Daoy (cell line): Measurements from ENCODE around the gene GALNT18. TPM values are rescaled to one million over a fixed set of nuclear protein-coding genes. Genes with fewer than 3 reads are reported as not detected.
A peak's percentile ranks its signal among the peaks of the same experiment; 100 is the strongest.

Source experiments
- DNase-seq: peaks from one replicate; pipeline ENCODE4 v3.0.0-alpha.2; 2015; ENCODE audit warnings: low read depth
- total RNA-seq: library from RNA; depleted of rRNA; stranded (reverse); fragments of >200 nt; shearing (Covaris generic); gene quantifications from 2 replicates; pipeline ENCODE4 v1.2.3, GENCODE V29; 2014

The GALNT18 gene
- total RNA-seq, 1 experiment from 2014 or later = 5.9 TPM

- DNase-seq = no peak
These were observed 211.9 kb downstream of the GALNT18 start for GRCh38 chr11:11409901-11410300.

GRCh38 chr11:11409224-11409623 lies 212.6 kb downstream of the GALNT18 start:
- no peak for DNase-seq

- DNase-seq = no peak
These were observed 213.2 kb downstream of the GALNT18 start for GRCh38 chr11:11408436-11409221.

GRCh38 chr11:11407763-11408084 lies 214.1 kb downstream of the GALNT18 start:
- DNase-seq = no peak

- no peak for DNase-seq
These were observed 214.6 kb downstream of the GALNT18 start for GRCh38 chr11:11407065-11407762.

- DNase-seq = no peak
These were observed 215.2 kb downstream of the GALNT18 start for GRCh38 chr11:11406652-11407051.

GRCh38 chr11:11403763-11404725 lies 217.8 kb downstream of the GALNT18 start:
- DNase-seq = no peak

- DNase-seq = no peak
These were observed 219.8 kb downstream of the GALNT18 start for GRCh38 chr11:11401960-11402535.

- peak; percentile 29 for DNase-seq
These were observed 221.1 kb downstream of the GALNT18 start for GRCh38 chr11:11400635-11401232.

GRCh38 chr11:11400121-11400520 lies 221.7 kb downstream of the GALNT18 start:
- no peak for DNase-seq

GRCh38 chr11:11397781-11398180 lies 224.0 kb downstream of the GALNT18 start:
- DNase-seq = no peak

GRCh38 chr11:11397036-11397415 lies 224.8 kb downstream of the GALNT18 start:
- DNase-seq = no peak

GRCh38 chr11:11396301-11397035 lies 225.3 kb downstream of the GALNT18 start:
- peak; percentile 82 for DNase-seq

GRCh38 chr11:11395126-11395525 lies 226.7 kb downstream of the GALNT18 start:
- DNase-seq = no peak

- no peak for DNase-seq
These were observed 227.6 kb downstream of the GALNT18 start for GRCh38 chr11:11394241-11394640.

- peak; percentile 84 for DNase-seq
These were observed 229.9 kb downstream of the GALNT18 start for GRCh38 chr11:11391796-11392463.

- DNase-seq = no peak
These were observed 230.6 kb downstream of the GALNT18 start for GRCh38 chr11:11391169-11391568.

- no peak for DNase-seq
These were observed 231.6 kb downstream of the GALNT18 start for GRCh38 chr11:11390068-11390771.

- DNase-seq = peak; percentile 17
These were observed 232.6 kb downstream of the GALNT18 start for GRCh38 chr11:11389238-11389637.
